NB4 (cell line): ENCODE data around the gene NEURL2.
"Not testable (repeated sequence)": the region's sequence is repeated elsewhere in the genome, so short reads cannot be mapped to it uniquely, and the experiment has no call there.

Experiments used
- DNase-seq: peaks from one replicate; pipeline ENCODE4 v3.0.0; 2010; ENCODE audit warnings: low read depth
- H3K4me3 ChIP-seq: one replicate; pipeline ENCODE4 v1.5.1; 2011; ENCODE audit warnings: mild to moderate bottlenecking, low read depth, low read length, moderate library complexity
- MYC ChIP-seq: IDR thresholded peaks from 2 replicates; pipeline ENCODE4 v1.6.1; 2011; ENCODE audit warnings: low read depth, low read length
- POLR2A ChIP-seq: IDR thresholded peaks from 2 replicates; pipeline ENCODE4 v1.6.1; 2011; ENCODE audit warnings: mild to moderate bottlenecking; ENCODE audit not compliant: insufficient read length; ENCODE audit errors: extremely low read depth
- TF ChIP-seq, protein P1 (sequence below): IDR thresholded peaks from 2 replicates; pipeline ENCODE4 v1.6.1; 2011; ENCODE audit warnings: low read depth, low read length
- TF ChIP-seq, protein P2 (sequence below): IDR thresholded peaks from one replicate; pipeline ENCODE4 v1.5.1; 2012; ENCODE audit warnings: low read depth, low read length

NEURL2 gene

DNA sequence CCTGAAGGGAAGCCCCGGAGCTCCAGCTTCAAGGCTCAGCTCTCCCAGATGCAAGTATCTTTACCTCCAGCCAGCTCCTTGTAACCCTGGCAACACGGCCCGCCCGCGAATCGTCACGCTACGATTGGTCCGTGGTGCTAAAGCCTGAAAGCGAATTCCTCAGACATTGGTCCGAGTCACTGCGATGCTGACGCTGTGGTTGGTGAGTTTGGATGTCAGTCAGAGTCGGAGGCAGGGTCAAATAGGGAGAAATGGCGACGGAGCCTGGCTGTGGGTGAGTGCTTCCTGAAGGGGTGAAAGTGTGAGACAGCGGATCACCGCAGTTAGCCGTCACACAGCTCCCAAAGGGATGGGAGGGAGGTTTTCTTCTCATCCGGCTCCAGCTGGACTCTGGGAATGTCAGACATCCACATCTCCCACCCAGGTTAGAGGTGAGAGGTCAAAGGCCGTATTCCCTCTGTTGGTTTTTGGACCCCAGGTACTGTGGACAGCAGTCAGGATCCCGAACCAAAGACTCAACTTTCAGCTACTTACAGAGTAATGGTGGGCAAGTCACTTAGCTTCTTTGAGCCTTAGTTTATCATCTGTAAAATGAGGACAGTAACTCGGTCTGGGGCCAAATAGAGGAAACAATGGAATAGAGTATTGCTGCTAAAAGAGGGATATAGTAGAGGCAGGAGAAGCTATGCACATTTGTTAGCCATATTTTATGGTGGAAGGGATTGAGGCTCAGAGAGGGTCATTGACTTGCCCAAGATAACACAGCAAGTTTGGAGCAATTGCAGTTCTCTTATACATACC, 9.8 kb downstream of the NEURL2 start, which contains the start of gene ZSWIM1:
ZSWIM1 (plus strand) TSS at position 240 of the 801 bp plus-strand sequence. CDS start 1,366 bp downstream, outside the sequence.
- peak within 1 kb of the TSS; percentile 100 for H3K4me3 ChIP-seq
- DNase-seq, result peak; percentile 99
- TF ChIP-seq, protein P1, sequence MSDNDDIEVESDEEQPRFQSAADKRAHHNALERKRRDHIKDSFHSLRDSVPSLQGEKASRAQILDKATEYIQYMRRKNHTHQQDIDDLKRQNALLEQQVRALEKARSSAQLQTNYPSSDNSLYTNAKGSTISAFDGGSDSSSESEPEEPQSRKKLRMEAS, result no peak
- peak; percentile 97 for TF ChIP-seq POLR2A
- TF ChIP-seq MYC, result no peak
- TF ChIP-seq, protein P2, sequence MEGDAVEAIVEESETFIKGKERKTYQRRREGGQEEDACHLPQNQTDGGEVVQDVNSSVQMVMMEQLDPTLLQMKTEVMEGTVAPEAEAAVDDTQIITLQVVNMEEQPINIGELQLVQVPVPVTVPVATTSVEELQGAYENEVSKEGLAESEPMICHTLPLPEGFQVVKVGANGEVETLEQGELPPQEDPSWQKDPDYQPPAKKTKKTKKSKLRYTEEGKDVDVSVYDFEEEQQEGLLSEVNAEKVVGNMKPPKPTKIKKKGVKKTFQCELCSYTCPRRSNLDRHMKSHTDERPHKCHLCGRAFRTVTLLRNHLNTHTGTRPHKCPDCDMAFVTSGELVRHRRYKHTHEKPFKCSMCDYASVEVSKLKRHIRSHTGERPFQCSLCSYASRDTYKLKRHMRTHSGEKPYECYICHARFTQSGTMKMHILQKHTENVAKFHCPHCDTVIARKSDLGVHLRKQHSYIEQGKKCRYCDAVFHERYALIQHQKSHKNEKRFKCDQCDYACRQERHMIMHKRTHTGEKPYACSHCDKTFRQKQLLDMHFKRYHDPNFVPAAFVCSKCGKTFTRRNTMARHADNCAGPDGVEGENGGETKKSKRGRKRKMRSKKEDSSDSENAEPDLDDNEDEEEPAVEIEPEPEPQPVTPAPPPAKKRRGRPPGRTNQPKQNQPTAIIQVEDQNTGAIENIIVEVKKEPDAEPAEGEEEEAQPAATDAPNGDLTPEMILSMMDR, result no peak

DNA sequence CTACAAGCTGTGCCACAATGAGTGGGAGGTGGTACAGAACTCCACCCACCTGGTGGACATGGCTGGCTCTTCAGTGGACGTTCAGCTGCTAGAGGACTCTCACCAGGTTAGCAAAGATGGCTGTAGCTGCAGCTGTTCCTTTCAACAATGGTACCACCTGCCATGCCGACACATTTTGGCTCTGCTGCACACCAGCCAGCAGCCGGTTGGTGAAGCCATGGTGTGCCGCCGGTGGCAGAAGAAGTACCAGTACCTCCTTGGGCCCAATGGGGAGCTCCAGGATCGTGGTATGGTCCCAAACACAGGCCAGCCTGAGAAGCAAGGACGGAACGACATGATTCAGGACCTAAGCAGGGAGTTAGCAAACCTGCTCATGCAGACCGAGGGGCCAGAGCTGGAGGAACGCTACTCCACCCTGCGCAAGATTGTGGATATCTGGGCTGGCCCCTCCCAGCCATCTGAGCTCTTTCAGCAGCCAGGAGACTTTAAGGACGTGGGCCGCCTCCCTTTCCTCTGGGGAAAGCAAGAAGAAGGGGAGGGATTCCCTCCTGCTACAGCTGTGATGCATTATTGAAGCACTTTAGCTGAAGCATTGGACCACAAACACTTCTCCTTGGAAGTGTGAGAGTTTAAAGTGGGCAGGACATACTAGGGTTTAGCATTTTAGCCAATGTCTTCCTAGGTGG, 12.8 kb downstream of the NEURL2 start:
- DNase-seq, result no peak
- no peak for TF ChIP-seq MYC
- no peak for TF ChIP-seq POLR2A
- TF ChIP-seq, protein P1, result no peak
- TF ChIP-seq, protein P2, result no peak
- H3K4me3 ChIP-seq, result no peak overlapping the region

DNA sequence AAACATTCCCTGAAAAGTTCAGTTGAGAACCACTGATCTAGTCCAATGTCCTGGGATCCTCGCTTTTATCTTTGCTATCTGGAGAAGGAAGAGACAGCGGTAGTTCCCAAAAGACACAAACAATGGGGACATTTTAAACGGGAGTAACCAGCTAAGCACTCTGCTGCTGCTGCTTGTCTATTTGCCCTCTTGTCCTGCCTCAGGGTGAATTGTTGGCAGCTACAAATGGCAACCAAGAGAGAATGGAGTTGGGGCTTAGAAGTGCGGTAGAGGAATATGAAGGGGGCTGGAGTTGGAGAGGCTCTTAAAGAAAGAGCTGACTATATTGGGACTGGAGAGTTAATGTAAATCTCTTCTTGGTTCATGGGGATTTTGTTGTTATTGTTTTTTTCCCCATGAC, 16.4 kb downstream of the NEURL2 start:
- peak; percentile 1 for DNase-seq
- TF ChIP-seq, protein P1, result no peak
- TF ChIP-seq, protein P2, result no peak
- TF ChIP-seq MYC (no peak), POLR2A (no peak)
- no peak overlapping the region for H3K4me3 ChIP-seq

DNA sequence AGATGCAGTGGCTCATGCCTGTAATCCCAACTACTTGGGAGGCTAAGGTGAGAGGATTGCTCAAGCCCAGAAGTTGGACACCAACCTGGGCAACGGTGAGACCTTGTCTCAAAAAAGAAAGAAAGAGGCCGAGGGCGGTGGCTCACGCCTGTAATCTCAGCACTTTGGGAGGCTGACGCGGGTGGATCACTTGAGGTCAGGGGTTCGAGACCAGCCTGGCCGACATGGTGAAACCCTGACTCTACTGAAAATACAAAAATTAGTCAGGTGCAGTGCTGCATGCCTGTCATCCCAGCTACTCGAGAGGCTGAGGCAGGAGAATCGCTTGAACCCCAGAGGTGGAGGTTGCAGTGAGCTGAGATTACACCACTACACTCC, 16.9 kb downstream of the NEURL2 start:
- not testable (repeated sequence) for DNase-seq

DNA sequence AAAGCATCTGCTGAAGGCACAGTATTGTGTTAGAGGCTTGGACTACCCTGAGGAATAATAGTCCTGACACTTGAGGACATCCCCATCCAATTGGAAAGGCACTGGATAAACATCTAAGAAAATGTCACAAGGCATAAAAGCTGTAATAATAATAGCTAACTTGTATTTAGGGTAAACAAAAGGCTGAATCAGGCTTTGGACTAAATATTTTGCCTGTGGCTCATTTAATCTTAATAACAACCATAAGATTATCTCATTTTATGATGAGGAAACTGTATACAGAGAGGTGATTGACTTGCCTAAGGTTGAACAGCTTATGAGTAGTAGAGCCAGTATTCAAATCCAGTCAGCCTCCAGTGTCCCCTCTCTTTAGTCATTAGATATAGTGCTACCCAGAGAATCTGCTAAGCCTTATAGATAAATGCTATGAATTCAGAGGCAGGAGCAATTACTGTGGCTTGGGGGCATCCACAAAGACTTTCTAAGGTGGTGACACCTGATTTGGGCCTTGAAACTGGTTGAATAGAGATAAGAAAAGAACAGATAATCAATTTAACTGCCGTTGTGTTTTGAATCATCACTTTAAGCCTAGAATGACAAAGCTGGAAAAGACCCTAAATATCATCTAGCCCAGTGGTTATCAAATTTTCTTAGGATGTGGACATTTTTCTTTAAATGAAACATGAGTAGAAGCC, 17.5 kb downstream of the NEURL2 start:
- no peak for TF ChIP-seq MYC
- DNase-seq, result no peak
- H3K4me3 ChIP-seq, result no peak overlapping the region

More for the DNA sequence above, 16.9 kb downstream of the NEURL2 start:
- H3K4me3 ChIP-seq, result not testable (repeated sequence)

DNA sequence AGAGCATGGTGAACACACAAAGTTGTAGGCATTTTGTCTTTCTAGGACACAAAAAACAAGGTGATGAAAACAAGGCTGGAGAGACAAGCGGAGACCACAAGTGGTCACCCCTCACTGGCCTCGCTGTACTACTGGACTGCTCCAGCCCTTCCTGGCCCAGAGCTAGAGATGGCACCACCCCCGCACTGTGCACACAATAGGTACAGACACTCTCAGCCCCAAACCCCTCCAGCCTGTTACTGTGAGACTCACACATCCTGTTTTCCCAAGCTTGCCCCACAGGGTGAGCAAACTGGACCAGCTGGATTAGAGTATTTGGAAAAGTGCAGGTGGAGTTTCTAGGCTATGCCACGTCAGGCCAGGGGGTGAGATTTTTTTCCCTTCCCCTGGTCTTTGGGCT, 18.4 kb downstream of the NEURL2 start:
- no peak for TF ChIP-seq MYC
- TF ChIP-seq, protein P1, result no peak
- TF ChIP-seq, protein P2, result no peak
- TF ChIP-seq POLR2A, result no peak
- H3K4me3 ChIP-seq, result no peak overlapping the region
- DNase-seq, result no peak
